HG02870 (cell line): Measurements from ENCODE around the gene DRC3.

Source experiments
- ATAC-seq: cut with Tn5 transposase; IDR thresholded peaks from one replicate; pipeline ENCODE4 v1.9.1; 2021; ENCODE audit warnings: mild to moderate bottlenecking, moderate library complexity; ENCODE audit not compliant: unreplicated experiment

DRC3 gene

GRCh38 chr17:17964710-17965109 is 8.0 kb upstream of the DRC3 start:
- no peak for ATAC-seq

DNA sequence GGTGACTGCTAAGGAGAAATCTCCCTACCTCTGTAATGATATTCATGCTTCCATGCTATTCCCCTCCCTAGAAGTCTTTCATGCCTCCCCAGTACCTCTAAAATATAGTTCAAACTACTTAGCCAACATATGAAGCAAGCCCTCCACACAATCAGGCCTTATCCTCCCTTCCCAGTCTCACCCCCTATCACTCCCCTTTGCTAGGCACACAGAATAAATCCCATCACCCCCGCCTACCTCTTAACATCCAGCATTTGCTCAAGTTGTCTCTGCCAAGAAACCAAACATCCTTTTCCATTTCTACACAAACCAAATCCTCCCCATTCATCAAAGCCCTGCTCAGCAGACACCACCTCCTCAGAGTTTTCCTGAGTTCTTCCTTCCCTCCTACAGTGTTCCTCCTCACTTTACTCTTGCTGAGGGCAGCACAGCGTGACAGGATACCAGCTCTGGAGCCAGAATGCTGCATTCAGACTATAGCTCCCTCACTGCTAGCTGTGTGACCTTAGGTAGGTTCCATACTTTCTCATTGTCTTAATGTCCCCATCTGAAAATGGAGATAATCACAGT is 7.4 kb upstream of the DRC3 start:
- ATAC-seq, result no peak

DNA sequence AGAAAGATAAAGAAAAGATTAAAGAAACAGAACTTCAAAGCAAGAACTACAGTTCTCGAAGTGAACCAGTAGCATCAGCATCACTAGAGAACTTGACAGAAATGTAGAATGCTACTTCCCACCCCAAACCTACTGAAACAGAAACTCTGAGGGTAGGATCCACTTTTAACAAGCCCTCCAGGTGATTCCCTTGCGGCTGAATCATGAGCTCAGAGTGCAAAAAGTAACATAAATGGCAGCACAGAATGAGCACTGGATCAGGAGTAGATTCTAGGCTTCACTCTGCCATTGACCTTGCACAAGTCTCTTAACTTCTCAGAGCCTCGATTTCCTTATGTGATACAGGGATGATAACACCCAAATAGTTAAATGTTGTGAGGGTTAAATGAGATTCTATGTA is 6.3 kb upstream of the DRC3 start:
- no peak for ATAC-seq

GRCh38 chr17:17970699-17971430 is 1.8 kb upstream of the DRC3 start:
- no peak for ATAC-seq

DNA sequence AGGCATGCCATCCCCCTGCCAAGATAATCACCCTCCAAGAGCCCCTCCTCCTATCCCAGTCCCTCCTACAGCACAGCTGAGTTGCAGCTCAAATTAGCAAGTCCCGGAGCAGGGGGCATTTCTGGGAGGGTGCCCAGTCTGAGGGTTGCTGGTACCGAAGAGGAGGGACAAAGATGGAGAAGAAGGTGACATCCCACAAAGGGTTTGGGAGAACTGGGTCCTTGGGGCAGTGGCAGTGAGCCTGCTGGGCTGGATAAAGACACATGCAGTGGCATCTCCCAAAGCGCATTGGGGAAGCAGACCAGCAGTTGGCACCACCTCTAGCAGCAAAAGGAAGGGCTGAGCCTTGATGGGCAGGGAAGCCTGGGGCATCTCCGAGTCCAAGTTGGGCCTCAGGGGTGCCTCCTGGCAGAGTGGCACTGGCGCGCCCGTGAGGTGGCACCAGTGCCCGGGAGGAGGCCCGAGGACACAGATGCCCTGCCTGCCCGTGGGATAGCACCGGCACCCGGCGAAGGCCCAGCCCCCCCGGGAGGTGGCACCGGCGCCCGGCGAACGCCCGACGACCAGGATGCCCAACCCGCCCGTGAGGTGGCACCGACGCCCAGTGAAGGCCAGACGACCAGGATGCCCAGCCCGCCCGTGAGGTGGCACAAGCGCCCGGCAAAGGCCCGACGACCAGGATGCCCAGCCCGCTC is 1.1 kb upstream of the DRC3 start:
- ATAC-seq, result no peak

DNA sequence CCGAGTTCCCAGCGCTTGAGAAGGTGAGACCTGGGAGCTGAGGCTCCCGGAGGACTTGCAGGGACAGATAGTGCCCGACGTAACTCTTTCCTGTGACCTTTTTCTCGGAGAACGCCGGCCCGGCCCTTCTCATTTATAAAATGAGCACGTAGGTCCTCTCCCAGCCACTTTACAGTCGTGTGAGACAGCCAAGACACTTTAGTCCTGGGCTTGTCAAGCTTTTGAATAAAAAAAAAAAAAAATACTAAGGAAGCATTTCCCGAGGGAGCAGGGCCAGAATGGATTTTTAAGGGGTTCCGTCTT is 241 bp downstream of the DRC3 start:
- no peak for ATAC-seq

DNA sequence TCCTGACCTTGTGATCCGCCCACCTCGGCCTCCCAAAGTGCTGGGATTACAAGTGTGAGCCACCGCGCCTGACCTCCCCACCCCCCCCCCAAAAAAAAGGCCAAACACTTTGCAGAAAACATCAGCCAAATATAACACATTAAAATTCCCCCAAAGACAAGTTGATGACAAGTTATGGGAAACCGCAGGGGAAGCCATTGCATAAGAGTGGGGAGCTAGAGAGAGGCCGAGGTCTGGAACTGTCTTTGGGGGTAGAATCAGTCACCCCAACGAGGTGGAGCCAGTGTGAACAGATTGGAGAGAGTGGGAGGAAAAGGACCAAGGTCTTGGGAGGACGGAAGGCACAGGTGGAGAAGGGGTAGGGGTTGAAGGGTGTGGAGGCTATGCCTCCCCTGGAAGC is 2.8 kb downstream of the DRC3 start:
- no peak for ATAC-seq

GRCh38 chr17:17976931-17977570 is 4.4 kb downstream of the DRC3 start:
- ATAC-seq, result no peak

DNA sequence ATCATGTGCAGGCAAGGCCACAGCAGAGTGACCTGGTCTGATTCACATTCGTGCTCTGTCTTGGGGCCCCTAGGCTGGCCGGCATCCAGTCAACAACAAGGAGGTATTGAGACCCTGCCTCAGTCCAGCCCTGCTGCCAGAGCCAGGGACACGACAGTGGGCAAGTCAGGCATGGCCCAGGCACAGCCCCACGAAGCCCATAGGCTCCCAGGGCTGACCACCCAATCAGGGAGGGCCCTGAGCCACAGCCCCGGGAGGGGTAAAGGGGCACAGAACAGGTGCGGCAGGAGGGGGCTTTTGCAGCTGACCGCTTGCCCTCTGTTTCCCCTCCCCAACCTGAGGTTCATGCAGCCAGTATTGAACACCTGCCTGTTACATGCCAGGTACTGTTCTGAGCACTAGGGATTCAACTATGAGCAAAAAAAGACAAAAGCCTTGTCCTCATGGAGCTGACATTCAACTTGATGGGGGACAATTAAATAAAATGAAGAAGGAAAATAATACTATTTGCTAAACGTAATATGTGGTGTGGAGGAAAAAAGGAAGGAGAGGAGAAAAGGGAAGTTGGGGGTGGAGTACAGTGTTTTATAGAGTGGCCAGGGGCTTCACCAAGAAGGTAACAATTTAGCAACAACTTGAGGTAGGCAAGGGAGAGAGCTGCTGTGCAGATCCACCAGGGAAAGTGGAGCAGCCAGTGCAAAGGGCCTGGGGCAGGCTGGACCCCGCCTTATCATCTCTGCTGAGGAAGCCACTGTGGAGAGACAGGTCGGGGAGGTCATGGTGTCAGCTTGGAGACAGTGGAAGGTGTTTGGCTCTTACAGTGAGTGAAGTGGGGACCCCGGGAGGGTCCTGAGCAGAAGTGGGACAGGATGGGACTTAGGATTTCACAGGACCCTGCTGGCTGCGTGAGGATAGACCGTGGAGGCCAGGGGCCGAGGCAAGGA is 6.1 kb downstream of the DRC3 start:
- ATAC-seq, result no peak

GRCh38 chr17:17979778-17980177 is 7.1 kb downstream of the DRC3 start:
- ATAC-seq, result no peak

- no peak for ATAC-seq
Measured at GRCh38 chr17:17981330-17981729, 8.7 kb downstream of the DRC3 start.

DNA sequence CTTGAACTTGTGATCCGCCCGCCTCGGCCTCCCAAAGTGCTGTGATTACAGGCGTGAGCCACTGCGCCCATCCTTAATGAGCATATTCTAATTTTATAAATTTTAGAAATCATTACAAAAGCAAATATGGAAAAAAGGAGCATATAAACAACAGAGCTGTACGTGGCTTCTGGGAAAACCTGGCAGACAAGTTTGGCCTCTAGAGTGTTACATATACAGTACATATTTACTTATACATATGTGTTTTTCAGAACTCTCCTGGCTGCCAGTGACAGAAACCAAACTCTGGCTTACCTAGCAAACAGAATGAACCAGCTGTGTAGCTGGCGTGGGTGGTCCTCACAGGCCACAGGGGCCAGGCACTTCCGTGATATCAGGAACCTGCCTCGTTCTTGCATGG is 10.1 kb downstream of the DRC3 start:
- no peak for ATAC-seq

DNA sequence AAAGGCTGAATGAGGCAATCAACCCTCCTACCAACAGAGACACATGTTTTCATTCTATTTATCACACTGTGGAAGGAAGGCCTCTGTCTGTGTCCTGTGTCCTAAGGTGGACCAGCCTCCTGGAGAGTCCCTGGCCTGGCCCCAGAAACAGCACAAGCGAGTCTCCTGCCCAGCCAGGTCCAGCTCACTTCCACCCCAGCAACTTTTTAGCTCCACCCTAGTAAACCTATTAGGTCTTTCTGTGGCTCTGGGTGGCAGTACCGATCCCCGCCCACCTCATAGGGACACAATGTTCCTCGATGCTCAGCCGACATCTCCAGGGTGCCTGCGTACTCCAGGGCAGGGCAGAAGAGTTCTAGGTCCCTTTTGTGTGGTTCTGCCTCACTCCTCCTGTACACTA is 10.7 kb downstream of the DRC3 start:
- no peak for ATAC-seq

DNA sequence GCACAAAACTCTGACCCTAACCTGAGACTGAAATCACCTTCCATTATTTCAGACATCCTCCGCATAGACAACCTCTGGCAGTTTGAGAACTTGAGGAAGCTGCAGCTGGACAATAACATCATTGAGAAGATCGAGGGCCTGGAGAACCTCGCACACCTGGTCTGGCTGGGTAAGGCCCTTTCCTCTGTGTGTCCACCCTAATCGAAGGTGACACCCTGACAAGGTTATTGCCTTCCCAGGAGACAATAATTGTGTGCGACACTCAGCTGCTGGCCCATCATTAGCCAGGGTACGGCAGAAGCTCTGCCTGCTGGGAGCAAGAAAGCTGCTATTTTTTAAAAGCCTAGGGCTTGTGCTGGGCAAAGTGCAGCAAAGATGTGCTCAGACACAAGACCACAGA is 11.1 kb downstream of the DRC3 start:
- no peak for ATAC-seq

GRCh38 chr17:17985153-17985552 is 12.5 kb downstream of the DRC3 start:
- no peak for ATAC-seq

DNA sequence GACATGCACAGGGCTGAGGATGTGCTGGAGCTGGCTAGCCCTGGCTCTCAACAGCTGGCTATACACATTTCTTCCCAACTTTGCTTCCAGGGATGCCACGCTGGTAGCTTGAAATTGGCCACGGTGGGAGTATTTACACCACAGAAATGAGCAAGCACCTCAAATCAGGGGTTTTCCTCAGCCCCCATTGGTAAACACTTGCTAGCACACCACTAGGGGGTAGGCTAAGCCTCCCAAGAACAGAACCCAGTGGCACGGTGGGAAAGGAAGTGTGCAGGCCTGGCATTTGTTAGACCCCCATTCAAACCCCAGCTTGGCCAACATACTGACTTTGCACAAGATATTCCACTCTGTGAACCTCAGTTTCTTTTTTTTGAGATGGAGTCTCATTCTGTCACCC is 12.9 kb downstream of the DRC3 start:
- no peak for ATAC-seq

GRCh38 chr17:17987187-17987896 is 14.7 kb downstream of the DRC3 start:
- ATAC-seq, result no peak

GRCh38 chr17:17987901-17988300 is 15.2 kb downstream of the DRC3 start:
- no peak for ATAC-seq

GRCh38 chr17:17988427-17988945 is 15.8 kb downstream of the DRC3 start:
- no peak for ATAC-seq

DNA sequence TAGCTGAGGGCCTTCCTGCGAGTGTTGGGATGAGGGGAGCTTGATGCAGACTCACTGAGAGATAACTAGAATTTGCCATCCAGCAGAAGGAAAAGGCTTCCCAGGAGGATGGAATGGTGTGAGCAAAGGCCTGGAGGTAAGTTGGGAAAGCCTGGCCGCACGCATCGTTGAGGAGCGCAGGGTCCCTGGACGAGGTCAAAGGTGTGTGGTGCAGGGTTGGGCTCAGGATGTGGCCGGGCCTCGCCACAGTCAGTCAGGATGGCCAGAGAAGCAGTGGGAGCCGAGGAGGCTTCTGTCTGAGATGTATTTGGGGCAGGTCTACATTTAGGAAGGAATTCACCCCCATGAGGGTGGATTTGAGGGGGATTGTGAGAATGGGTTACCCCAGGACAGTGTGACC is 16.4 kb downstream of the DRC3 start:
- no peak for ATAC-seq
